Lung microvascular endothelial cell (primary cell): ENCODE measurements around the gene HOXA10. TPM values are rescaled to one million over a fixed set of nuclear protein-coding genes. Genes with fewer than 3 reads are reported as not detected.
A peak's percentile ranks its signal among the peaks of the same experiment; 100 is the strongest.

Experiments
- DNase-seq, 2 donors: peaks; one replicate each; pipeline versions ENCODE4 v3.0.0 to v3.0.0-alpha.2; 2010; ENCODE audit warnings: low read depth in 2 of 2
- total RNA-seq: library from RNA; depleted of rRNA; stranded (reverse); fragments of >200 nt; gene quantifications from 2 replicates; pipeline ENCODE4 v1.2.1, GENCODE V29; 2014

Gene HOXA10
- total RNA-seq, 1 donor from 2014 or later = under 0.01 TPM

DNA sequence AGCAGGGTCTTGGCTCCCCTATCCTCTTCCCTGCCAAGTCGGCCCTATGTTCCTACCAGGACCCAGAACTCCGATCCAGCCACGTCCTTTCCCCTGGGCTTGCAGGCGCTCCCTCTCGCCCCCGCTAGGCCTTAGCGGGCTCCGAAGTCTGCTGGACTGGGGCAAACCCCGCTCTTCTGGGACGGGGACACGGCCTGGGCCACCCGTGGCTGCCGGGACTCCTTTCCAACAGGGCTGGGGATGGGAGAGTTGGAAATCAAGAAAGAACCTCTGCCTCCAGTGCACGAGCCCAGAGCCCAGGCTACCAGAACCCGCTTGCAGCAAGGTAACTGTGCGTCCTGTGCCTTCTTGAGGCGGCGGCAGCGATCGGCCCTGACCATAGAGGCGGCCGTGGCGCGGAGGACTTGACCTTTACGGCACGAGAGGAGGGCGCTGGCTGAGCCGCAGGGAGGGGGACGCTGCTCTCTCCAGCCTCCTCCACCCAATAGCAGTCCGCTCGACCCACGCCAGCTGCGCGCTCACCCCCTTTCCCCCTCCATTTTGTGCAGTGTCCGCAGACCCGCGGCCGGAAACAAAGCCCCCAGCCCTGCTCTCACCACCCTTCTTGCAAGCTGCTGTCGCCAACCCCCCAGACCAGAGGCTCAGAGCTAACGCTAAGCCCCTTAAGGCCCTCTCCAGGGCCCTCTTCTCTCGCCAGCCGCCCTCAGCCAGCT lies 17.9 kb upstream of the HOXA10 start:
- no peak for DNase-seq

GRCh38 chr7:27191161-27191731 lies 17.1 kb upstream of the HOXA10 start:
- no peak for DNase-seq

- no peak for DNase-seq
Observed at GRCh38 chr7:27189997-27190748, 16.1 kb upstream of the HOXA10 start.

DNA sequence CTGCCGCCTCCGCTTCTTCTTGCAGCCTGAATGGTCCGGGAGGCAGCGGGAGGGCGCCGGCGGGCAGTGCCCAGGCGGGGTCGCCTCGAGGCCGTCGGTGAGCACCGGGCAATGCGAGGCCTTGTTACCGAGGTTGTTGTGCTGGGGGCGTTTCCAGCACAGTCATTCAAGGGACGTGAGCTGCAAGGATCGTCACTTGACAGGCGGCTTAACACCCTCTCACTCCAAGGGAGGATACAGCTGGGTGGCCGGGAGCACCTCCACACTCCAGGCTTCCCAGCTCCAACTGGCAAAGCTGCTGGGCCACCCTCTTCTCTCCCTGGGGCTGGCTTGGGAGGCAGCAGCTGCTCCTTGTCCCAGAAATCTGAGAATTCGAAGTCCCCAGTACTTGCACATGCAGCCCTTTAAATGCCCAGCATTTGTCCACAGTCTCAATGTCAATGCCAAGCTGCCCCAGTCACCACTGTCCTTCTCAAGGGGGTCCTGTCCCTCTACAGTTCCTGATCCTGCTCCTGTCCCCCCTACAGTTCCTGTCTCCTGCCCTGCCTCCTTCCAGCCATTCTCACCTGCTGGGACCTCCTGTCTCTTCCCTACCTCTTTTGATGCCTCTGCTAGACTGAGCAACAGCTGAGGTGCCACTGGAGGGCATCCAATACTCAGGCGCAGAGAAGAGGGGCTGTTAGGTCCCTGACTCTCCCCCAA lies 15.3 kb upstream of the HOXA10 start:
- no peak for DNase-seq

DNA sequence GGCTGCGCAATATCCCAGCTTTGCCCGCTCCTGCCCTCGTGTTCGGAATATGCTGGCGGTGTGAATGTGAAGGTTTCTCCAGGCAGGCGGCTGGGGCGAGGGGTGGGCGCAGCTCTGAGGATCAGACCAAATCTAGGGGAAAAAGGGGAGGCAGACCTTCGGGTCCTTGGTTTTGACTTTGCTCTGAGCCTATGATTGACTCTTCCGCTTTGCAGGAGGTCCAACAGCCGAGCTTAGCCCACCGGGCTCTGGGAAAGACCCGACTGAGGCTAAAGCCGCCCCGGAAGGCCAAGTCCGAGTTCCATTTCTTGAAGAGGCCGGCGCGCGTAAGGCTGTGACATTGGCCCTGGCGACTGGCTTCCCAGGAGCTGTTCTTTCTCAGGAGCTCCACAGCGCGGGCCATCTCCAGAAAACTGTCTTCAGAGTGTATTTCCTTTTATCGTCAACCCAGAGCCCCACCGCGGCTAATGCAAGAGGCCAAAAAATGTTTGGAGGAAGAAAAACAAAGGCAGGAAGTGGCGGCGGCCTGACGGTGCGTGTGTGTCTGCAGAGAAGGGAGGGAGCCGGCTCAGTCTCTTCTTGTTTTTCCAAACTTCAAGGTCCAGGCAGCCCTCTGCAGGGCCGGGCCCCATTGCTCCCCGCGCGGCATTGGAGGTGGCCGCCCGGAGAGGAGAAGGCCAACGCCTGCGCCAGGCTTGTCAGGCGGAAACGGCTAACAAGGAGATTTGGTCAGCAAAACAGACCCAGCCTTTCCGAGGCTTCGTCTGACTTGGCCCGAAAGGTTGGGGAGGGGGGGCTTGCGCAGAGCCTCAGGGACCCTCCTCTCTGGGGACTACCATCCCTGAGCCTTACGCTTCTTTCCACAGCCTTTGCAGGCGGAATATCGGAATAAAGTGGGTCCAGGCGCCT lies 14.5 kb upstream of the HOXA10 start:
- peak in 1 of 2 donors; percentile 47 for DNase-seq

- DNase-seq = no peak
Observed at GRCh38 chr7:27187475-27188385, 13.6 kb upstream of the HOXA10 start.

- DNase-seq = no peak
Observed at GRCh38 chr7:27186668-27187474, 12.8 kb upstream of the HOXA10 start.

- DNase-seq = no peak
Observed at GRCh38 chr7:27185854-27186667, 11.9 kb upstream of the HOXA10 start.

DNA sequence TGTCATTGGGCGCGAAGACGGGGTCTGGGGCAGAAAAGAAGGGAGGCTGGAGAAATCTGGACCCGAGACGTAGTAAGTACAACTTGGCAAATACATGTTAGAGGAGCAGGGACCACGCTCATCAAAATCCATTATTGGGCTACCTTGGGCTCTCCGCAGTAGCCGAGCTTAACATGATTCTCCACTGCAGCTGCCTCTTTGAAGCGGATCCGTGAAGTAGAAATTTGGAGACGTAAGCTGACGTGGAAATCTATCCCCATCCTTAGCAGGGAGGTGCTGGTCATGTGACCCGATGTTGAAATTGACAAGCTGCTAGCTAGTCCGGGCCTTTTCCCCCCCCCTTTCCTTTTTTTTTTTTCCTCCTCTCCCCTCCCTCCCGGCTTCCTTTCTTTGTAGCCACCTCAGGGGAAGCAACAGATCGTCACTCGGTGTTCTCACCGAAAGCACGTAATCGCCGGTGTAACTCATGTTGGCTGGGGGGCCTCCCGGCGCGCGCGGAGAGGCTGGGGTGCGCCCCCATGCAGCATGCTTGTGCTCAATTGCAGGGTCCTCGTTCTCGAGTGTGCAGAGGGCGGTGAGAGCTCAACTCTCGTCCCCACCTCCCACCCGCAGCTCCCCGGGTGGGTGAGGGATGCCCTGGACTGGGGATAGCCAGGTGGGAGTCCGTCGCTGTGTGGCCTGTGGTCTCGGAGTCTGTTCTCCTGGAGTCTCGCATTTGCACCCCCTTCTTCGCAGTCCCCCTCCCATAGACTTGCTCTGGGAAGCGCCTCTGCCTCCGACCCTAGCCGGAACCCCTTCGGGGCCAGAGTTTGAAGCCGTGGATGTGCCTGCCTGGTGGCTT lies 11.1 kb upstream of the HOXA10 start, which contains the start of gene HOXA11:
TSS of gene HOXA11 (minus strand) at position 220 of the 841 bp plus-strand sequence. CDS start at position 132, 88 bp downstream.
- no peak for DNase-seq

DNA sequence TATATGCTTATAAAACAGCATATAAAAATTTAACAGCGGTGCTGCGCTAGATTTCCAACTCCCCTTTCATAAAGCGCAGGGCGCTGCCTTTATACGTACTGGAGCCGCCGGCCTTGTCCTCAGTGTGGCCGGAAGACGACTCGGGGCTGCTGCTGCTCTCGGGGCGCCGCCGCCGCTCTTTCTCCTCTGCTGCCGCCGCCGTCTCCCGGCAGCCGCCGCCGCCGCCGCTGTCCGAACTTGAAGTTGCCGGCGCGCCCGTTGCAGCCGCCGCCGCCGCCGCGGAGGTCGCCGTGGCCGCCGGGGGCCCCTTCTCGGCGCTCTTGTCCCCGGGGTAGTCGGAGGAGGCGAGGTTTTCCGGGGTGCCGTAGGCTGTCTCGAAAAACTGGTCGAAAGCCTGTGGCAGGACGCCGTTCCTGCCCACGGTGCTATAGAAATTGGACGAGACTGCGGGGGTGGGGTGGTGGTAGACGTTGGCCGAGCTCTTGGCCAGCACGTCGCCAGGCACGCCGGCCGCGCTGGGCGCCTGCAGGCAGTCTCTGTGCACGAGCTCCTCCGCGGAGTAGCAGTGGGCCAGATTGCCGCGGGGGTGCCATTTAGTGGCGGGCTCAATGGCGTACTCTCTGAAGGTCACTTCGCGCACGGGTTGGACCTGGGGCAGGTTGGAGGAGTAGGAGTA lies 10.4 kb upstream of the HOXA10 start:
- DNase-seq = peak in 1 of 2 donors; percentile 49

GRCh38 chr7:27183682-27184336 lies 9.7 kb upstream of the HOXA10 start:
- DNase-seq = no peak

- no peak for DNase-seq
Observed at GRCh38 chr7:27182861-27183681, 9.0 kb upstream of the HOXA10 start.

GRCh38 chr7:27182285-27182841 lies 8.2 kb upstream of the HOXA10 start:
- DNase-seq = no peak

DNA sequence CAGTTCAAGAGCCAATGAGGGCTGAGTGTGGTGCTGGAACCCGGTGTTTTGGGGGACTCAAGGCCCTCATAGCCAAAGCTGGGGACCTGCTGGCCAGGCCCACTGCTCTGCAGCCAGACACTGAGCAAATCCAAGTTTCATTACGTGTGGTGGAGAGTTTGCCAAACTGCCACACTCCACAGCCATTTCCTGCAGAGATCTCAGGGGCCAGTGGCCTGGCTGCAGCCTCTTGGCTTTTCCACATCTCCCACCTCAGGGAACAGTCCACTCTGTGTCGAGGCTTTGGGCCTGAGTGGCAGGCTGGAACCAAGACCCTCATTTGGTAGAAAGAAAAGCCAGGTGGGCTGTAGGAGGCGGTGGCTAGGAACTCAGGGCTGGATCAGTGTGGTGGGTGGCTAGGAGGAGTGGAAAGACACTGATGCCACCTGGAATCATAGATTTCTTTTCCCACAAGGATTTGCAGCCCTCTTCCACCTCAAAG lies 7.7 kb upstream of the HOXA10 start:
- DNase-seq = no peak
